ENCODE measurements around the gene DMRTC1B.
"Not testable (repeated sequence)": the region's sequence is repeated elsewhere in the genome, so short reads cannot be mapped to it uniquely, and the experiment has no call there.

GRCh38 chrX:72790390-72790789, 13.7 kb downstream of the DMRTC1B start:
- not testable (repeated sequence) for TF ChIP-seq ZBTB43 (CRISPR knock-in tag; IDR thresholded peaks at IDR 0.05); NR2C2 (CRISPR knock-in tag; IDR thresholded peaks at IDR 0.05); IRF2 (CRISPR knock-in tag; IDR thresholded peaks at IDR 0.05; ENCODE audit: borderline replicate concordance, low read depth); CTCF (IDR thresholded peaks at IDR 0.05); USF2 (CRISPR knock-in tag; IDR thresholded peaks at IDR 0.05); ZNF317 (CRISPR knock-in tag; IDR thresholded peaks at IDR 0.05; ENCODE audit: borderline replicate concordance, low read depth); MAX (CRISPR knock-in tag; IDR thresholded peaks at IDR 0.05); CBFB (CRISPR knock-in tag; IDR thresholded peaks at IDR 0.05; ENCODE audit: low read depth); NFYB (CRISPR knock-in tag; conservative IDR thresholded peaks at IDR 0.05; ENCODE audit: low read depth); SMAD3 (CRISPR knock-in tag; IDR thresholded peaks at IDR 0.05; ENCODE audit: borderline replicate concordance)

Measured in WTC11 (cell line).